ENCODE results near the gene NRDC. TPM values are rescaled to one million over a fixed set of nuclear protein-coding genes. Genes with fewer than 3 reads are reported as not detected.

The NRDC gene
- total and polyA plus RNA-seq, 2 experiments from 2014 or later = 129 to 217 TPM

DNA sequence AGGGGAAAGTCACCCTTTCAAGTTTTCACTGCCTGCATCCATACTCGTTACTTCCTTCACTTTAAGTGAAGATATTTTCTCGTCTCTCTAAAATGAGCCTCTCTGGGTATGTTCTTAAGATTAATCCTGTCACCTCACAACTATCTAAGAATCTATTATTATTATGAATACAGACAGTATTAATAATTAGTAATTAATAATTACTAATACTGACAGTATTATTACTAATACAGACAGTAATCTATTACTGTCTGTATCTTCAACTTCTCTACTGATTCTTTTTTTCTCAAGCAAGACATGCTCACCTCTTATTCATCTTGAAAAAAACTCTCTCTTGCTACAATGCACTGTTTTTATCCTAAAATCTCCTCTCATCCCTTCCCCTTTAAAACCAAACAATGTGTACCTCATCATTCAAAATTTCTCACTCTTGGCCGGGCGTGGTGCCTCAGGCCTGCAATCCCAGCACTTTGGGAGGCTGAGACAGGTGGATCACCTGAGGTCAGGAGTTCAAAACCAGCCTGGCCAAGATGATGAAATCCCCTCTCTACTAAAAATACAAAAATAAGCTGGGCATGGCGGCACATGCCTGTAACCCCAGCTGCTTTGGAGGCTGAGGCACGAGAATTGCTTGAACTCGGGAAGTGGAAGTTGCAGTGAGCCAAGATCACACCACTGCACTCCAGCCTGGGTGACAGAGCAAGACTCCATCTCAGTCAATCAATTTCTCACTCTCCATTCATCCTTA lies 7.8 kb downstream of the NRDC start (continued):
- TF ChIP-seq, protein P1, sequence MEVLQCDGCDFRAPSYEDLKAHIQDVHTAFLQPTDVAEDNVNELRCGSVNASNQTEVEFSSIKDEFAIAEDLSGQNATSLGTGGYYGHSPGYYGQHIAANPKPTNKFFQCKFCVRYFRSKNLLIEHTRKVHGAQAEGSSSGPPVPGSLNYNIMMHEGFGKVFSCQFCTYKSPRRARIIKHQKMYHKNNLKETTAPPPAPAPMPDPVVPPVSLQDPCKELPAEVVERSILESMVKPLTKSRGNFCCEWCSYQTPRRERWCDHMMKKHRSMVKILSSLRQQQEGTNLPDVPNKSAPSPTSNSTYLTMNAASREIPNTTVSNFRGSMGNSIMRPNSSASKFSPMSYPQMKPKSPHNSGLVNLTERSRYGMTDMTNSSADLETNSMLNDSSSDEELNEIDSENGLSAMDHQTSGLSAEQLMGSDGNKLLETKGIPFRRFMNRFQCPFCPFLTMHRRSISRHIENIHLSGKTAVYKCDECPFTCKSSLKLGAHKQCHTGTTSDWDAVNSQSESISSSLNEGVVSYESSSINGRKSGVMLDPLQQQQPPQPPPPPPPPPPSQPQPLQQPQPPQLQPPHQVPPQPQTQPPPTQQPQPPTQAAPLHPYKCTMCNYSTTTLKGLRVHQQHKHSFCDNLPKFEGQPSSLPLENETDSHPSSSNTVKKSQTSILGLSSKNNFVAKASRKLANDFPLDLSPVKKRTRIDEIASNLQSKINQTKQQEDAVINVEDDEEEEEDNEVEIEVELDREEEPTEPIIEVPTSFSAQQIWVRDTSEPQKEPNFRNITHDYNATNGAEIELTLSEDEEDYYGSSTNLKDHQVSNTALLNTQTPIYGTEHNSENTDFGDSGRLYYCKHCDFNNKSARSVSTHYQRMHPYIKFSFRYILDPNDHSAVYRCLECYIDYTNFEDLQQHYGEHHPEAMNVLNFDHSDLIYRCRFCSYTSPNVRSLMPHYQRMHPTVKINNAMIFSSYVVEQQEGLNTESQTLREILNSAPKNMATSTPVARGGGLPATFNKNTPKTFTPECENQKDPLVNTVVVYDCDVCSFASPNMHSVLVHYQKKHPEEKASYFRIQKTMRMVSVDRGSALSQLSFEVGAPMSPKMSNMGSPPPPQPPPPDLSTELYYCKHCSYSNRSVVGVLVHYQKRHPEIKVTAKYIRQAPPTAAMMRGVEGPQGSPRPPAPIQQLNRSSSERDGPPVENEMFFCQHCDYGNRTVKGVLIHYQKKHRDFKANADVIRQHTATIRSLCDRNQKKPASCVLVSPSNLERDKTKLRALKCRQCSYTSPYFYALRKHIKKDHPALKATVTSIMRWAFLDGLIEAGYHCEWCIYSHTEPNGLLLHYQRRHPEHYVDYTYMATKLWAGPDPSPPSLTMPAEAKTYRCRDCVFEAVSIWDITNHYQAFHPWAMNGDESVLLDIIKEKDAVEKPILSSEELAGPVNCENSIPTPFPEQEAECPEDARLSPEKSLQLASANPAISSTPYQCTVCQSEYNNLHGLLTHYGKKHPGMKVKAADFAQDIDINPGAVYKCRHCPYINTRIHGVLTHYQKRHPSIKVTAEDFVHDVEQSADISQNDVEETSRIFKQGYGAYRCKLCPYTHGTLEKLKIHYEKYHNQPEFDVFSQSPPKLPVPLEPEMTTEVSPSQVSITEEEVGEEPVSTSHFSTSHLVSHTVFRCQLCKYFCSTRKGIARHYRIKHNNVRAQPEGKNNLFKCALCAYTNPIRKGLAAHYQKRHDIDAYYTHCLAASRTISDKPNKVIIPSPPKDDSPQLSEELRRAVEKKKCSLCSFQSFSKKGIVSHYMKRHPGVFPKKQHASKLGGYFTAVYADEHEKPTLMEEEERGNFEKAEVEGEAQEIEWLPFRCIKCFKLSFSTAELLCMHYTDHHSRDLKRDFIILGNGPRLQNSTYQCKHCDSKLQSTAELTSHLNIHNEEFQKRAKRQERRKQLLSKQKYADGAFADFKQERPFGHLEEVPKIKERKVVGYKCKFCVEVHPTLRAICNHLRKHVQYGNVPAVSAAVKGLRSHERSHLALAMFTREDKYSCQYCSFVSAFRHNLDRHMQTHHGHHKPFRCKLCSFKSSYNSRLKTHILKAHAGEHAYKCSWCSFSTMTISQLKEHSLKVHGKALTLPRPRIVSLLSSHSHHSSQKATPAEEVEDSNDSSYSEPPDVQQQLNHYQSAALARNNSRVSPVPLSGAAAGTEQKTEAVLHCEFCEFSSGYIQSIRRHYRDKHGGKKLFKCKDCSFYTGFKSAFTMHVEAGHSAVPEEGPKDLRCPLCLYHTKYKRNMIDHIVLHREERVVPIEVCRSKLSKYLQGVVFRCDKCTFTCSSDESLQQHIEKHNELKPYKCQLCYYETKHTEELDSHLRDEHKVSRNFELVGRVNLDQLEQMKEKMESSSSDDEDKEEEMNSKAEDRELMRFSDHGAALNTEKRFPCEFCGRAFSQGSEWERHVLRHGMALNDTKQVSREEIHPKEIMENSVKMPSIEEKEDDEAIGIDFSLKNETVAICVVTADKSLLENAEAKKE (CRISPR knock-in tag; IDR thresholded peaks at IDR 0.05) = no peak
- no peak for TF ChIP-seq NANOG (IDR thresholded peaks at IDR 0.05; ENCODE audit: borderline replicate concordance)

DNA sequence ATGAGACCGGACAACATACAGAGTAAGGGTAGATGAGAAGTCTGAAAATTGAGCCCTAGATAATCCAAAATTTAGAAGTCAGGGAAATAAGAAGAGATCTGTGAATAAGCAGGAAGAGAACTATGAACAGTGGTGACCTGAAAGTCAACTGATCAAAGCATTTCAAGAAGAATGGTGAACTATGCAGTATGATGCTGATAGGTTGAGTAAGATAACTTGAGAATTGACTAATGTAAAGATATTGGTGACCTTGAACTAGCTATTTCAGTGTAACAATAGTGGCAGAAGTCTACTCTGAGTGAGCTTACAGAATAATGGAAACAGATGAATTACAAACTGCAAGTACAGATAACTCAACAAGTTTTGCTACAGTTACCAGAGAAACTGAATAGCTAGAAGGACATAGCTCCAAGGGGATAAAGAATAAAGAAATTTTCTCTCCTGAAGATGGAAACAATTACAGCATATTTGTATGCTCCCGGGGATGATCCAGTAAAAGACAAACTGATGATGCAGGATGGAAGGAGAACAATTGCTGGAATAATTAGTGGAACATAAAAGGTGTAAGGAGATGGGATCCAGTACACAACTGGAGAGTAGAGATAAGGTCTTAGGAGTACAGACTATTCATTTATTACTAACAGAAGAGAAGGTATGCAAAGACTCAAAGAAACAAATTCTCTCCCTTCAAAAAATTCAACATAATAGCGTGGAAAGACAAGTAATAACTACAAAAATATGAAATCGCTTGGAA lies 10.9 kb downstream of the NRDC start:
- H3K9me3 Mint-ChIP-seq = no peaks in the 10 kb centered on the region
- Histone ChIP-seq H3K27ac (ENCODE audit: low read depth) (no peak overlapping the region), H3F3A (replicated peaks; ENCODE audit: low read depth) (no peaks in the 10 kb centered on the region), H3K9me2 (ENCODE audit: insufficient read depth) (no peaks in the 10 kb centered on the region), H2AFZ (no peak overlapping the region), H3K36me3 (ENCODE audit: insufficient read depth) (no peaks in the 10 kb centered on the region), H3K79me2 (replicated peaks; ENCODE audit: insufficient read depth) (peaks cover 100% of the 10 kb centered on the region), H3K27me3 (ENCODE audit: insufficient read depth) (no peaks in the 10 kb centered on the region), H3K4me2 (no peak overlapping the region), H3K4me1 (ENCODE audit: insufficient read depth) (no peaks in the 10 kb centered on the region), H4K20me1 (replicated peaks; ENCODE audit: insufficient read depth) (peaks cover 31% of the 10 kb centered on the region), H3K4me3 (no peak overlapping the region)
- H3K36me3 Mint-ChIP-seq (ENCODE audit: low read depth) = no peaks in the 10 kb centered on the region; the same call in 2 of the 3 replicates
- no peak for ATAC-seq
- H3K4me3 Mint-ChIP-seq = no peak overlapping the region
- H3K27me3 Mint-ChIP-seq (ENCODE audit: insufficient read depth, low read depth, poor library complexity) = no peaks in the 10 kb centered on the region
- H3K27ac Mint-ChIP-seq = no peak overlapping the region
- peaks cover 6% of the 10 kb centered on the region; the same call in 2 of the 3 replicates for H3K4me1 Mint-ChIP-seq
- no peak for DNase-seq (ENCODE audit: low spot score)
- TF ChIP-seq ZNF331 (CRISPR knock-in tag; IDR thresholded peaks at IDR 0.05; ENCODE audit: low read depth) (no peak), STAT1 (IDR thresholded peaks at IDR 0.05; ENCODE audit: unreplicated experiment) (no peak), ZNF114 (CRISPR knock-in tag; IDR thresholded peaks at IDR 0.05) (no peak)
- TF ChIP-seq, protein P1 (CRISPR knock-in tag; IDR thresholded peaks at IDR 0.05) = no peak
- TF ChIP-seq, protein P2, sequence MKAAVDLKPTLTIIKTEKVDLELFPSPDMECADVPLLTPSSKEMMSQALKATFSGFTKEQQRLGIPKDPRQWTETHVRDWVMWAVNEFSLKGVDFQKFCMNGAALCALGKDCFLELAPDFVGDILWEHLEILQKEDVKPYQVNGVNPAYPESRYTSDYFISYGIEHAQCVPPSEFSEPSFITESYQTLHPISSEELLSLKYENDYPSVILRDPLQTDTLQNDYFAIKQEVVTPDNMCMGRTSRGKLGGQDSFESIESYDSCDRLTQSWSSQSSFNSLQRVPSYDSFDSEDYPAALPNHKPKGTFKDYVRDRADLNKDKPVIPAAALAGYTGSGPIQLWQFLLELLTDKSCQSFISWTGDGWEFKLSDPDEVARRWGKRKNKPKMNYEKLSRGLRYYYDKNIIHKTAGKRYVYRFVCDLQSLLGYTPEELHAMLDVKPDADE (IDR thresholded peaks at IDR 0.05) = no peak

Measured in GM23338 (cell line).